GM19395 (cell line): ENCODE results near the gene NBEAL2.

Experiments
- ATAC-seq: cut with Tn5 transposase; IDR thresholded peaks from one replicate; pipeline ENCODE4 v1.9.1; 2021; ENCODE audit warnings: mild to moderate bottlenecking, moderate library complexity; ENCODE audit not compliant: unreplicated experiment

The NBEAL2 gene, protein sequence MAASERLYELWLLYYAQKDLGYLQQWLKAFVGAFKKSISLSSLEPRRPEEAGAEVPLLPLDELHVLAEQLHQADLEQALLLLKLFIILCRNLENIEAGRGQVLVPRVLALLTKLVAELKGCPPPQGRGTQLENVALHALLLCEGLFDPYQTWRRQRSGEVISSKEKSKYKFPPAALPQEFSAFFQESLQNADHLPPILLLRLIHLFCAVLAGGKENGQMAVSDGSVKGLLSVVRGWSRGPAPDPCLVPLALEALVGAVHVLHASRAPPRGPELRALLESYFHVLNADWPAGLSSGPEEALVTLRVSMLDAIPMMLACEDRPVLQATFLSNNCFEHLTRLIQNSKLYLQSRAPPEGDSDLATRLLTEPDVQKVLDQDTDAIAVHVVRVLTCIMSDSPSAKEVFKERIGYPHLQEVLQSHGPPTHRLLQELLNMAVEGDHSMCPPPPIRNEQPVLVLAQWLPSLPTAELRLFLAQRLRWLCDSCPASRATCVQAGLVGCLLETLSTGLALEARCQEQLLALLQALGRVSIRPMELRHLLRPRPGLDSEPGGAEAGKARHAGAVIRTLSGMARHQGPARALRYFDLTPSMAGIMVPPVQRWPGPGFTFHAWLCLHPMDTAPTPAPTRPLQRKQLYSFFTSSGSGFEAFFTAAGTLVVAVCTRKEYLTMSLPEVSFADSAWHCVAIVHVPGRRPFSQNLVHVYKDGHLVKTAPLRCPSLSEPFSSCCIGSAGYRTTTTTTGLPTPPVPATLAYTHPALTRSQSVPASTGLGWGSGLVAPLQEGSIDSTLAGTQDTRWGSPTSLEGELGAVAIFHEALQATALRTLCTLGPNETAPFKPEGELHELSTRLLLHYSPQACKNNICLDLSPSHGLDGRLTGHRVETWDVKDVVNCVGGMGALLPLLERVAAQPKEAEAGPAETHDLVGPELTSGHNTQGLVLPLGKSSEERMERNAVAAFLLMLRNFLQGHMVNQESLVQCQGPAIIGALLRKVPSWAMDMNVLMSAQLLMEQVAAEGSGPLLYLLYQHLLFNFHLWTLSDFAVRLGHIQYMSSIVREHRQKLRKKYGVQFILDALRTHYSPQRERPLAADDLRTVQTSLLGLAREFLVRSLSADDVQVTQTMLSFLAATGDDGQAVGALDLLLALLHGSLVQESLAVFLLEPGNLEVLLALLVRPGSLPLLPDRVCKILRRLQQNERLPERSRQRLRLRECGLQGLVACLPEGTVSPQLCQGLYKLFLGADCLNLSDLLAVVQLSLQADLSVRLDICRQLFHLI (N-terminal part only)

DNA sequence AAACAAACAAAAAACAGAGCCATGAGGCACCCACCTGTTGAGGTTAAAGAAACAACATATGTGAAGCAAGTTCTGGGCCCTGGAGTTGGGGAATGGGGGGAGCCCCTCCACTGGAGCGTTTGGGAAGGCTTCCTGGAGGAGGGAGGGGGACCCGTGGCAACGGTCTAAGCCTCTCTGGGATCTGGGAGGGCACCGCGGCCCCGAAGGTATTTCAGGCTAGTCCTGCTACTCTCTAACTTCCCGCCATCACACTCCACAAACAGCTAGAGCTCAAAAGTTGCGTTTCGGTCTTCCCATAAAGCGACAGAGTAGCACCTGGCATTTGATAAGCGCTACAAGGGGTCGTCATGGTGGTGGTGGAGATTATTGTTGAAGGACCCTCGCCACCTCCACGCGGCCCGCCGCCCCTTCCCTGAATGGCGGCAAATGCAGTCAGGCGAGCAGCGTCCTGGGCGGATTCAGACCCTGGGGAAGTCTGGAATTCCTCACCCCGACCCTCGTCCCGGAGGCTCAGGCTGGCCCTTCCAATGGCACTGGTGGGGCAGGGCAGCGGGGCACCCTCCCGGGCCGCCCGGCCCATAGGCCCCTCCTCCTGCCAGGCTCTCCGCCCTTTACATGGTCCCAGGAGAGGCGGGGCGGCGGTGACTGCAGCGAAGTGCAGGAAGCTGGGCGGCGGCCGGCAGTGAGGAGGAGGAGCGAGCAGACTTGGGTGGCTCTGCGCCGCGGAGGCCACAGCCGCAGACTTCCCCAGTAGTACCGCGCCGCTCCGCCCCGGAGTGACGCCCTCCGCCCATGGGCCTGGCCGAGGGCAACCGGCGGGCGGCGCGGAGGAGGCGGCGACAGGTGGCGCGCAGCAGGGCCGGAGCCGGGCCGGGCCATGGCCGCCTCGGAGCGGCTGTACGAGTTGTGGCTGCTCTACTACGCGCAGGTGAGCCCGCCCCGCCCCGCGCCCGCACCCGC is at the start of gene NBEAL2:
Gene NBEAL2 (plus strand): TSS at position 682 of the 960 bp plus-strand sequence. CDS start 196 bp downstream, at position 878.
- peak; percentile 75 for ATAC-seq

DNA sequence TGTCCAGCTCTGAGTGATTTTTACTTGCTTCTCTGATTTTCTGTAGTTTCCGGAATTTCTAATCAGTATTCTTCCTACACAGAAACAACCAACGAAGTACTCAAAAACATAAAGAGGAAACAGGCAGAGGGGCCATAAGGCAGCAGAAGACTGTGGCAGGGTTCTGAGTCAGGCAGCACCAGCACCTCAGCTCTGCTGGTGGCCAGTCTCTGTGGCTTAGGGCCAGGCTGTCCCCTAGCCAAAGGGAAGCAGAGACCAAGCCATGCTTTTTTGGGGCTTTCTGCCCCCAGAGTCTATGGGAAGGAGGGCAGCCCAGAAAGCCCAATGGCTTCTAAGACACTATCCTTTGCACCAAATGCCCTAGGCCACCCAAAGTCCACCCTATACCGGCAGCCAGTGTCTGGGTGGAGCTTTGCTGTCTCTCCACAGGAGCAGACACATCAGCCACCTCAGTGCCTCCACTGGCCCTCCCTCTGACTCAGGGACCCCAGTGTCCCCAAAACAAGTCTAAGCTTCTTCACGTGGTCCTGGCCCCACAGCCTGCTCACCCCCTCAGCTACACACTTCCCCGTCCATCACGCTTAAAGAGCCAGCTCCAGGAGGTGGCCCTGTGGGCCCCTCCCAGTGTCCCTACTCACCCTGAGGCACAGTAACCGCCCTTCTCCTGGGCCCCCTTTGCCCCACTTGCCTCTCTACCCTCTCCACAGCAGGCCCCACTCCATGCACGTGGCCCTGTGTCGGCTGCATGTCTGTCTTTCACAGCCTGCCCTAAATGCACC is 49.1 kb upstream of the NBEAL2 start:
- no peak for ATAC-seq

DNA sequence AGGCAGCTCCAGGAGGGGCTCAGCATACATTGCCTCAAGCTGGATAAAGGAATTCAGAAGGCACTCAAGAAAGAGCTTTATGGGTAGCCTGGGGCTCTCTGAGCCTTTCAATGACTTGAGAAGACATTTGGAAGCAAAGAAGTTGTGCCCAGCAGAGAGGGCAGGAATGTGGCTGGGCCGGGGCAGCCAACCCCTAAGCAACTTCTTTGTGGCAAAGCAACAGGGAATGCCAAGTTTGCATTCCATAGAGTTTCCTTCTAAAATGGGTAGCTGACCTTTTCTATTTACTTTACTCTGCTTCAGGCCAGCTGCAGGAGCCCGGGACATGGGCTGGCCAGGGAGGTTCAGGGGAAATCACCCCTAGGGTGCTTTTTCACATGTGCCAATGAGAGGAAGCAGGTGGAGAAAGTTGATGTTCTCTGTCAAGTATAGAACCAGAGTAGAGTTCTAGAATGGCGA is 48.5 kb upstream of the NBEAL2 start:
- ATAC-seq, result no peak

DNA sequence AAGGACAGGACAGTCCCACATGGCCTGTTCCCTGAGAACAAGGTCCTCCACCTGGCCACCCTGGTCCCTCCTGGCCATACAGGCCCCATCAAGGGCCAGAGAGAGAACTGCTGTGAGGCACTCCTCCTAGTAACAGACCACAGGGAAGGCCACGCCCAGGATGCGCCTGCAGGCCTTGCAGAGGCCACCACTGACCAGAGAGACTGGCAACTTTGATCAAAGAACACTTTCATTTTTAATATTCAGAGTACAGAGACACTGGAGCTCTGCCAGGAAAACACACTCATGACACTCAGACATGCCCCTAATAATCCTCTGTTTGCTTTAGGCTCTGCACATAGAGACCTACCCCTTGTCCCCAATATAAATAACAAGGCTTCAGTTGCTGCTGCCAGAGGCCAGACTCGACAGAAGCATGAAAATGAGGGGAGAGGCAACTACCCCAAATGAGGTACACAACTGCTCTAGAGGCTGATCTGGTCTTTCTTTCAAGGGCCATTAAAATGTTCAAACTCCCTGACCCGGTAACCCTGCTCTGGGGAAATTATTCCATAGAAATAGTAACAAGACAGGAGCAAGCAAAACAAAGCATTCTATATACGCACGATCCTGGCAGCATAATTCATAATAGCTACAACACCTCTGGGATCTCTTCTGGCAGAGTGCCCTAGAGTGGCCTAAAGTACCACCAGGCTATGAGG is 47.7 kb upstream of the NBEAL2 start:
- no peak for ATAC-seq

DNA sequence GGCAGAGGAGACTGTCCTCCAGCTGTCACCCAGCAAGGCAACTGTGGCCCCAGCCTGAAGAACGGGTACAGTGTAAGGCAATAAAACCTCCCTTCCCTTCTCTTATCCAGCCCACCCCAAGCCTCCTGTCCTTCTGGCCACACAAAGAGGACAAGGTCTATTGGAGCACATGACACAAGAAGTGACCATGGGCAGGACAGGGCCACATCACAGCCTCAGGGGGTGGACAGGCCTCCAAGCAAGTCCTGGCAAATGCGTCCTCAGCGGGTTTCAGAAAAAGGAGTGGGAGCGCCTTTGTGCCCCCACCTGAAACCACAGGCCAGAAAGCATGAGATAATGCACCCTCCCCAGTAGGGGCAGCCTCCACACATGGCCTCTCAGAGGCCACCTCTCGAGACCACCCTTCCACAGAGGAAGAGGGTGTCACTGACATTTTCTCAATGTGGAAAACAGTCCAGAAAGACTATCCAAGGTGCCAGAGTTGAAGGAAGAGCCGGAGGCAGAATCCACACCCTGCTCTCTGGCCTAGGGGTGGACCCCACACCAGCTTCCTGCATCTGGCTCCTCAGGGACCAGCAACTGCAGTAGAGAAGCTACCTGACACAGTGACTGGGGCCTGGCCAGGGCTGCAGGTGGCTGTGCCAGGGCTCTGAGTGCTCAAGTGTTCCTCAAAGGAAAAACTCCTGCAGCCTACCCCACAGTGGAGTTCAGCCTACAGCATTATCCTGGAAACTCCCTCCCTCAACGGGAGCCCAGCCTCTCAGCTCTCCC is 46.8 kb upstream of the NBEAL2 start:
- ATAC-seq, result no peak

DNA sequence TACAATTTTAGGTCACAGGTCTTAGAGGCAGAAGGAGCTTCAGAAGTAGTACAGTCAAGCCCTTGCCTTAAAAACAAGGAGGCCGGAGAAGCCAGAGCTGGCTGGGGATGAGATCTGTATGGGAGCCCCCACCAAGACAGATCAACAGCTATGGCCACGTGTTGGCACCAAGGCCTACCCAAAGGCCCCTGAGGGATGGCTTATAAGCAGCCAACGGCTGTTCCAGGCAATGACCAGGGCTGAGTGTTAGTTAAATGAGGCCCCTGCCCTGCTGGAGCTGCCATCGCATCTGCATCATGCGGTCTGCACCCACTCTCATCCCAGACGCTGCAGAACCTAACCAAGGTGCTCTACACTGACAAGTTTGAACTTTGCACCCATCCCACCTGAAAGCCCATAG is 46.2 kb upstream of the NBEAL2 start:
- no peak for ATAC-seq

DNA sequence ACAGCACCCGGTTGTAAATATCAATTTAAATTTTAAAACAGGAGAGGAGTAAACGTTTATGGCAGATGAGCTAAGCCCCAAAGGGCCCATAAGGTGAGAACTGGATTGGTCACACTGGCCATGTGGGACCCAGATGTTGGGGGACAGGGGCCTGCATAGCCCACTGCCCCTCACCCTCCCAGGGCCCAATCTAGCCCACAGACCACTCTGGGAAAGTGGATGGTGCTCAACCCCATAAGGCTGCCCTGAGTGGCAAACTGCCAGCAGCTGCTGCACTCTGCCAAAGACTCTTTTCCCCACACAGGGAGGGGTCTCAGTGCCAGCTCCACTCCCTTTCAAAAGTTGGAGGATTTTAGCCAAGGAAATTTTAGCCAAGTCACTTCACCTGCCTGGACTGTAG is 45.4 kb upstream of the NBEAL2 start:
- ATAC-seq, result no peak

DNA sequence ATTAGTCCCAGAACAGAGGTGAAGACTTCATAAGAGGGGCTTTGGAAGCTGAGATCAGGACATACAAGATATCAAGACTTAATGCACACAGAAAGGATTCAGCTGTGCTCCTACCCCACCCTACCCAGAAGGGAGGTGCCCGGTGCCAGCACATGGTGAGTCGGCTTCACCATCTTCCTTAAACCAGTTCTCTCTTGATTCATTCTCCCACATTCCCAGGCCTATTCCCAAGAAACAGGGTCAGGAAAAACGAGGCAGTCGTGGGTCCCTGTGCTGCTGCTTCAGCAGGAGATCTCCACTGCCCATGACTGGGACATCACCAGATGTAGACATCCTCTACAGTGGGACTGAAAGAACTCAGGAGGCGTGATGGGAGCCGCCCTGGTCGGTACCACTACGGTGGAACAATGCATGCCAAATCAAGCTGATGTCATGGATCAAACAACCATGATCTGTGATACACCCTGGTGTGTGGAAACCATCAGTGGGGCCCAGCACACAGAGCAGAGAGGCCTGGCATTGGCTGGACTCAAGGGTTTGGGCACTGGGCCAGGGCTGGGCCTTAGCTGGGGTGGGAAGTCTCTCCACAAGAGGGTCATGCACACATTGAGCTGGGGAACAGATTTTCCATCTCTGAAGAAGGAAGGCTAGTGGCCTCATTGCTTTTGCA is 44.8 kb upstream of the NBEAL2 start:
- no peak for ATAC-seq

DNA sequence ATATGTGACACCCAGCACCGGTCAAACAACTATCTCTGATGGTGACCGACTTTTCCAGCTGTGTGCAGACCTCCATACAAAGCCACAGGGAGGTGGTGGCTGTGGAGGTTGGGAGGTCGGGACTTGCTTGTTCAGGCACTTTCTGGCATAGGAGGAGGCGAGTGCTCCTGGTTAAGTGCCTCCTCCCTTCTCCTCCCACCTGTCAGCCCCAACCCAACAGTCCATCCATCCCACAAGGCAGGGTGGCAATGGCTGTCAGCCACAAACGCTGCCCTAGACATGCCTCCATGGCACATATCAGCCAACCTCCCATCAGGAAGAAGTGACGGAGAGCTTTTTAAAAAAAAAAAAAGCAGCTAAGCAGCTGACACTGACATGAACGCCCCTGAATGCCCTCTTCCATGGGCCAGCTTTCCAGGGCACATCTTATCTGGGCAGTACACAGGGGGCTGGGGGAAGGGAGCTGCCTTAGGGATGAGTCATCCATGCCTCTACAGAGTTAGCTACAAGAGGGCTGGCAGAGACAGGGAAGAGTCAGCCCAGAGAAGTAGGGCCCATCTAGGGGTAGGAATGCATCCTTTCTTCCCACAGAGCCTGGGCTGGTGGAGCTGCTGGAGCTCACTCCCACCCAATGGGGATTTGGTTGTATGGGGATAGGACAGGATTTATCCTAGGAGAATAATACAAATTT is 44.2 kb upstream of the NBEAL2 start:
- no peak for ATAC-seq

DNA sequence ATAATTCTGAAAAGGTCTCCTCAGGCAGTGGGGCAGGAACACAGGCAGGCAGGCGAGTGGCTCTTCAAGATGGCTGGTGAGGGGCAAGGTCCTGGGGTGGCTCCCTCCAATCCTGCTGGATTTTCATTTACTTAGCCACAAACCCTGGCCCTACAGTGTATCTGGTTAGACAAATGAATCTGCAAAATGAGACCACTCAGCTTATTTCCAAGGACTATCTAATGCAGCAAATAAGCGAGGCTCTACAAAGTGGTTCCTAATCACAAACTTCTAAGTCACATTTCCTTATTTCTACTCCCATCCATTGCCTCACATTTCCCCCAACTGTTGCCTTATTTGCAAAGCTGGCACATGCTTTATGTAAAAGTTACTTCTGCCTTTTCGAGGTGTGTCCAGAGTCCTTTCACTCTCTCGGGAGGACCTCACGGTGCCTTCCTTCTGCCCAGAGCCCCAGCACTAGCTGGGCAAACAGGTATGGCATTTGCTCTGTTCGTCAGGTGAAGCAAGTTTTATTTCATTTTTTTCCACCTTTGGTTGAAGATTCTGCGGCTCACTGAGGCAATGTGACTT is 43.4 kb upstream of the NBEAL2 start:
- no peak for ATAC-seq

DNA sequence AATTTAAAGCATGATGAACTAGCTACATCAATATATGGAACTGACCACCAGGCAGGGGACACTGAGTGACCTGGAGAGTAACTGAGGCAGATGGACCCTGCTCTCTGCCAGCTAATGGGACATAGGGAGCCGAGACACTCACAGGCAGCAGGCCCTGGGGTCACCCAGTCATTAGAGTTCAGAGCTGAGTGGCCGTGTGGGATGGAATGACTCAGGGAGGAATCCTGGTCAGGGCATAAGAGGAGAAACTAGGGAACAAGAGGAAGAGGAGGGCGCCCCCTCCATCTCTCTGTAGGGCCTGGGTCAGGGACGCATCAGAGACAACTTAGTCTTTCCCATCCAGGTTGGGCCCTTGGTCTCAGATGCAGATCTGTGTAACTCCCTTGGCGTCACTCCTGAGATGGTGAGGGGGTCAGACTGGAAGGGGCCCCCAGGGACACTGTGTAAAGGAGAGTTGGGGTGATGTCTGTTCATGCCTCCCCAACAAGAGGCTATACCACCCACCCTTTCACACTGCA is 42.7 kb upstream of the NBEAL2 start:
- no peak for ATAC-seq

DNA sequence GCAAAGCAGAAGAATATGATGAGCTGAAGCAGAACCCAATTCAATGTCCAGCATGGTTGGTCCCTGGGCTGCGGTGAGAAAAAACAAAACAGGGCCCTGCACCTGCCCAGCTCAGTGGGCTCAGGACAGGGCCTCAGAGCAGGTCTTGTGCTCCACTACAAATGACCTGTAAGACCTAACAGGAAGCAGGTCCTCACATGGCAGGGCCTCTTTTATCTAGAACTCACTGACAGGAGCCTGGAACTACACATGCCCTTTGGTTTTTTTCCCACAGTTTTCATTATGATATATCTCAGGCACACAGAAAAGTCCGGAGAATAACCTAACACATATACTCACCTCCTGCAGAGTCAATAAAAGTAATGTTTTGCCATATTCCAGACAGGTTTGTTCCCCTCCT is 41.3 kb upstream of the NBEAL2 start:
- no peak for ATAC-seq

DNA sequence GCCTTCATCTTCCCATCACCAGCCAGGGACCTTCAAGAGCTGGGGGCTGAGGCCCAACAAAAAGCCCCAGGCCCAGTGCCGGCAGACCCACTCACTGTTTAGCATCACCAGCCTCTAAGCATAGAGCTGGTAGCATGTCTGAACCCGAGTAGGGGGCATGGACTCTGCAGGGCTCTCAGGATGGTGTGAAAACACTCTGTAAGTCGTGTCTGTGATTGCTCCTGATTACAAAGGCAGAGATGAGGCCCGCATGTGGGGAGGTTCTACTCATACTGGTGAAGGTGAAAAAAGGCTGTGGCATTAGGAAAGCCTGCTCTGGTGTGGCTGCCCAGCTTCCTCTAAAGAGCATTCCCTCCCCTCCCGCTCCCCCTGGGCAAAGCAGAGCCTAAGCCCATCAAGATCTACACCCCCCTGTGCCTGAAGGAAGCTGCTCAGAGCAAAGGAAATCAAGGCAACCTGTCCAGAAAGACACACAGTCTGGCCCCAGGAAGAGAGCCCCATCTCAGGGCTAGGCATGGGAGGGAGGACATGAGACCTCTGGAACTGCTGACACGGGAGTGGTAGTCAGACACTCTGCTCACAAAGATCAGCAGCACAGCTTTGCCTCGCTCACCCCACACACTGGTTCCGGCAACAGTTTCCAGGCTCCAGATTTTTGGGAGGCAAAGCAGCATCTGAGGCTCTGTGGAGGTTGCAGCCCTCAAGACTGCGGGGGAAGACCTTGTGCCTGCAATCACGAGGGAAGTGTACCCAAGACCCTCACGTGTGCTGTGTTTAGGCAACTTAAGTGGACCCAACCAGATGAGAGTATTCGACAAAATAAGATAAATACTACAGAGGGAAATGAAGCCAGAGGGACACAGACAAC is 39.7 kb upstream of the NBEAL2 start:
- no peak for ATAC-seq

DNA sequence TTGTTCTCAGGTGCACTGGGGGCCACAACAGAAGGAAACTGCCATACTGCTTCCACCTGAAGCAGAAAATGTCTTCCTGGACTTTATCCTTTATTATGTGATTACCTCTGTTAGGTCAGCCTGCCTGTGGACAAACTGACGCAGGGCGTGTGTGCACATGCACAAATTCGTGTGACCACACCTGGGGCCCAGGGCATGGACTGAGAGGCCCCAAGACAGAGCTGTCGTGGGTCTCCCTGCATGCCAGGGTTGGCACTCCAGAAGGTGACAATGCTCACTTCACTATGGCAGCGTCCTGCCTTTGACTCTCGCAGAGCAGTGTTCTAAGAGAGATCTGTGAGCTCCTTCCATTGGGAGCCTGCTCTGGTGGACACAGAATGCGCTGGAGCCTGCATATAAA is 37.4 kb upstream of the NBEAL2 start:
- ATAC-seq, result no peak
